HG02759 (cell line): ENCODE results near the gene ZSWIM4.

ENCODE experiments used
- ATAC-seq: cut with Tn5 transposase; IDR thresholded peaks from one replicate; pipeline ENCODE4 v1.9.1; 2021; ENCODE audit warnings: mild to moderate bottlenecking, moderate library complexity; ENCODE audit not compliant: unreplicated experiment

Gene ZSWIM4

DNA sequence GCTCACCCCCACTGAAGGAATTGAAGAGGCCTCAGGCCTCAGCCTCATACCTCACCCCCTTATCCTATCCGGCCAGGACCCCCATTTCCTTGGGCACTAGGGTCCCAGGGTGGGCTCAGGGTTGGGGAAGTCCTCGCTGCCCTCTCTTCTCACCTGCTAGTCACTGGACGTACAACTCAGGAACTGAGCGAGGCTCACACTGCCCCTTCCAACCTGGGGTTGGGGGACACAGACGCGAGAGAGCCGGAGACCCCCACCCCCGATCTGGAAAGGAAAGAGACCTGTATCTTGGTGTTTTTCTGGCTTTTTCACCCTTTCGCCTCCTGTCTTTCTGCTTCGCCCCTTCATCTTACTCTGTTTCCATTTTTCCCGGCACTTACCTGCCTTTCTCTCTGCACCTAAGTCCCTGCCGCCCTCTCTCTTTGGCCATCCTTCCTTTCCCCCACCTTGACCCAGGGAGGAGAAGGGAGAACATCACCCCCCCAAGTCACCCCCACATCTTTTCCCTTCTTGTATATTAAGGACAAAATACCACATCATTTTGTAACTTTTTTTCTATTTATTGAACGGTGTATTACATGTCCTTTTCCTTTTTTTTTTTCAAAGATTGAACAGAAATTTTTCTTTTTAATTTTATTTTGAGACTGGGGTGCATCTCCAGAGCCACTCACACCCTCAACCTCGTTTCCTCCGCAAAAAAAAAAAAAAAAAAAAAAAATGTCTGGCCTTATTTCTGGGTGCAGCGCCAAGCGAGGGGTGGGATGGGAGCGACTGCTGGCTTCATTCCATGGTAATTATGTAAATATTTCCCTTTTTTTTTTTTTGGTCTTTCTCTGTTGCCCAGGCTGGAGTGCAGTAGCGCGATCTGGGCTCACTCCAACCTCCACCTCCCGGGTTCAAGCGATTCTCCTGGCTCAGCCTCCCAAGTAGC is 36.6 kb downstream of the ZSWIM4 start:
- no peak for ATAC-seq

DNA sequence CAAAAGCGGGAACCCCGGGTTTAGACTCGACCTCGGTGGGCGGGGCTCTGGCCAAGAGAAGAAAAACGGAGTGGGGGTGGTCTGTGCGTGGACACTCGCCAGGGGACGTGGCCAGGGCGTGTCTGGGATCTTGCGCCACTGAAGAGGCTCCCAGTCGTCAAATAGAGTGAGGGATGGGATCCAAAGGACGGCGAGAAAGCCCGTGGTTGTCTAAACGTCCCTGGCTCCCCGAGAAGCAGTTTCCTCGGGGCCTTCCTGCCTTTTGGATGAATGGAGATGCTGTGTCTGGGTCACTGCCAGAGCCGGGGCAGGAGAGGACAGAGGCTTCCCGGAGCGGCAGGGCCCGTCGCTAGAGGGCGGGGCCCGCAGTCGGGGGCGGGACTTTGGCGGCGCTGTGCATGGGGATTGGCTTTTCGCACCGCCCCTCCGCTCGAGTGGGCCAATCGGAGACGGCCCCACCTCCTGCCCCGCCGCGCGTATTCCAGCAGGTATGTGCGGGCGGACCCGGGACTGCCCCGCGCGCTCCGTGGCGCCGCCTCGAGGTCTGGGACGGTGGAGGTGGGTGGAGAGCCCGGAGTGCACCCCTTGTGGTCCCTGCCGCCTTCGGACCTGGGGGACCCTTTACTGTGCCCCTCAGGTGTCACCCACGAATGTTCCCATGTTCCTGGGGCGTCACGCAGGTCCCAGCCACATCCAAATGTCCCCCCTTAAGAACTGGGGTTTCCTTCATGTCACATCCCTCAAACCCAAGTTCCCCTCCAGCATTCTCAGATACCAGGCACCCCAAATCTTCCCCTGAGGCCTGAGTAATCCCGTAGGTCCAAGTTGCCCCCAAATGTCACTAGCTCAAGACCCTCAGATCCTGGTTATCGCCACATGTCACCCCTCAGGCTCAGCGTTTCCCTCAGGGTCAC is 38.3 kb downstream of the ZSWIM4 start:
- ATAC-seq: peak; percentile 78

DNA sequence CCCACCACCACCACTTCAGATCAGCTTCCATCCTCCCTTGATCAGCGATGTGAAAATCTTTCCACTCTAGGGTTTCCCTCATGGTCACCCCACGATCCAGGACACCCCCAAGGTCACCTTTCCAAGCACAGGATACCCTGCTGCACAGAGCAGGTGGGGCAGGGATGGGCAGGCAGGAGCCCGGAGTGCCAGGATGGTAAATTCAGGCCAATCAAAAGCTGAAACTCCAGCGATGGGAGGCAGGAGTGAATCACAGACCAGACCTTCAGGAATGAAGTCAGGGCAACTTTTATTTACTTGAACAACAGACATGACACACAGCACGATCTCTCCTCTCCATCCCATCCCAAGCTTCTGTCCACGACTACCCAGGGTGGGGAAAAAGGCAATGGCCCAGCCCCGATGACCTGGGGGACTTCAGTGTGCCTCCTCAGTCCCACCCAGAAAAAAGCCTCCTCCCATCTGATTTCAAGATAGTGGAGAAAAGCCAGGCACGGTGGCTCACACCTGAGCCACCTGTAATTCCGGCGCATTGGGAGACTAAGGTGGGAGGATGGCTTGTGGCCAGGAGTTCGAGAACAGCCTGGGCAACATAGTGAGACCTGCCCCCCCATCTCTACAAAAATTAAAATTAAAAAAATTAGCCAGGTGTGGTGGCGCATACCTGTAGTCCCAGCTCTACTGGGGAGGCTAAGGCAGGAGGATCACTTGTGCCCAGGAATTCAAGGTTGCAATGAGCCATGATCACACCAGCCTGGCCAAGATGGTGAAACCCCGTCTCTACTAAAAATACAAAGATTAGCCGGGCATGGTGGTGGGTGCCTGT is 39.2 kb downstream of the ZSWIM4 start:
- no peak for ATAC-seq

DNA sequence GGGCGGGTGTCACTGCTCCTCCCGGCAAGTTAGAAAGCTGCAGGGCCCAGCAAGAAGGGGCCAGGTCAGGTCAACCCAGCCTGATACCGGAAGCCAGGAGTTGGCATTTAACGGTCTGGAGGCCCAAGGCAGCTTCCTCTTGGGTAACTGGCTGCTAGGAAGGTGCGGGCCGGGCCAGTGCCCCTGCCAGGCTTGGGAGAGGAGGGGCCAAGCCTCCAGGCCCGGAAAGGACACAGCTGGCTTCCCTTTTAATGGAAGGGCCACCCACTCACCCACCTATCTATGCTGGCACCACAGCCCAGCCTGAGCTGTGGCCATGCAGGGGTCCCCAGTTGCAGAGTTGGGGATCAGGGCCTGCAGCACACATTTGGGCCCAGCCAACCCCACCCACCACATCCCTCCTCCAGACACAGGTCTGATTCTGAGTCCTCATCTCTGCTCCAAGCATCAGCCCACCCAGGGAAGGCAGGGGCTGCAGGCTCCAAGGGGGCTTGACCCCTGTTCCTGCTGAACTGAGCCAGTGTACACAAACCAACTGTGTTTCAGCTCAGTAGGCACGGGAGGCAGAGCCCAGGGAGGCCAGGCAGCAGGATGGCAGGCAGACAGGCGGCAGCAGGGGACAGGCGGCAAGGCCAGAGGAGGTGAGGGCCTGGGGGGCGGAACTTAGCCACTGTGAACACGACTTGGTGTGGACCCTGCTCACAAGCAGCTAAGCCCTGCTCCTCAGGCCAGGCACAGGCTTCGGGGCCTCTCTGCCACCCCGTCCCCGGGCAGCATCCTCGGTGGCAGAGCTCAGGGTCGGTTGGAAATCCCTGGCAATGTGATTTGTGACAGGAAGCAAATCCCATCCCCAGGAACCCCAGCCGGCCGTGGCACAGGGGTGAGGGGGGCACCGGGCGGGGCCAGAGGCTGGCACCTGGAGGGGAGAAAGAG is 40.8 kb downstream of the ZSWIM4 start:
- ATAC-seq: no peak

DNA sequence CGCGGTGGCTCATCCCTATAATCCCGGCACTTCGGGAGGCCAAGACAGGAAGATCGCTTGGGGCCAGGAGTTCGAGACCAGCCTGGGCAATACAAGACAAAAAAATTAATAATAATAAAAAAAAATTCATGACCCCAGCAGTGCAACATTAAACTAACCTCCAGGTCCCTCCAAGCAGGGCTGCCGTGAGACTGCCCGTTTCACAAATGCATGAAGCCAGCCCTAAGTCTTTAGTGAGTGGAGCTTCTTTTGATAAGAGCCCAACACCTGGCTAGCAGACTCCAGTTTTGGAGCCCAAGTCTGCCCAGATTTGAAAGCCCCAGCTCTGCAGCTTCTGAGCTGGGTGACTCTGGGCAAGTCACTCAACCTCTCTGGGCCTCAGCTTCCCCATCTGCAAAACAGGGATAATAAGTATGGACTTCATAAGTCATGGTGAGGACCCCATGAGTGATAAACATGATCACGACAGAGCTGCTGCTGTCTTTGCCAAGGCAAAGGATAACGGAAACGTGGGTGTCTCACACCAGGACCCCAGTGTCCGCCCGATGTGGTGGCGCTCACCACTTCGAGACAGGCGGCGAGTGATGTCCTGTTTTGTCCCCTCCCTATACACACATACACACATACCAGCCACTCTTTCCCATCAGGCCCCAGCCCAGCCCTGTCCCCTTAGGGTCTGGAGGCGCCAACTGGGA is 43.3 kb downstream of the ZSWIM4 start:
- no peak for ATAC-seq

DNA sequence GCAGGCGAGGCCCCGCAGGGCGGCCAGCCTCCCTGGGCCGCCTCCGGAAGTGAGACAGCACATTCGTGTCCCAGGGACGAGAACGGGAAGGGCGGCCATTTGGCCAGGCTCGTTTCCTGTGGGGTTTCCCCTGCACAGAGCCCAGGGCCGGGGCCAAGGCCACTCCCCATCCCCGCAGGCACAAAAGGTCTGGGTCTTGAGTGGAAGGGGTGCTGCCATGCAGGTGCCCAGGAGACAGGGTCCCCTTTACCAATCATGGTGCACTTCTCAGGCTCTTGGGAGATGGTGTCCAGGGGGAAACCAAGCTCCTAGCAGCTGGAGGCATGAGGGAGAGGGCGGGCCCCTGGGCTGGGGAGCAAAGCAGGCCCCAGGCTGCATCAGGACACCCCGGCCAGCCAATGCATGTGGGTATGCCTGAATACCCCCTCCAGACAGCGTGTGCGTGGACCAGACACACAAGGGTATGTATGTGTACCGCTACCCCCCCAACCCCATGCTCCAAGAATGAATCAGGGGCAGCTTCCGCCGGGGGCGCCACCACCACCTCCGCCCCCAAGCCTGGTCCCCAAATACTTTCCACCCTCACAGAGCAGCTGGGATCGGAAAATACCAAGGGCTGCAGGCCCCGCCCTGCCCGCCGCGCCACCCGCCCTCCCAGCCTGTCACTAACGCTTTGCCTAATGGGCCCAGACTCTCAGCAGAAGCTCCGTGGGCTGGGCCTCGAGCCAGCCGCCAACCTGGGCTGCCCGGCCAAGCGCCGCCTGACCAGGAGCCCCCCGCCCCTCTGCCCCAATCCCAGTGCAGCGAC is 44.1 kb downstream of the ZSWIM4 start:
- peak; percentile 35 for ATAC-seq

DNA sequence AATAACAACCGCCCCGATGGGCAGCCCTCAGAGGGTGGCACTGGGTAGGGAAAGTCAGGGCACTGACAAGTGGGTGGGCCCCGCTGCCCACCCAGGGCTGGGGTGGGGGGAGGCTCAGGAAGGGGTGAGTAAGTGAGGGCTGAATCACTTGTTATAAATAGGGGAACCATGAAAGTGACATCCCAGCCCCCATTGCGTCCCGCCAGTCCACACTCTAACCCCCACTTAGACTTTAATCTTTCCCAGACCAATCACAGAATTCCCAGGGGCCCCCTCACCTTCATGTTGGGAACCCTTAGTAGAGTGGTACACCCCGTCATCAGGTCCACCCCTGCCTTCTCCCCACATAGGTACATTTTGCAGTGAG is 44.7 kb downstream of the ZSWIM4 start:
- ATAC-seq: no peak

DNA sequence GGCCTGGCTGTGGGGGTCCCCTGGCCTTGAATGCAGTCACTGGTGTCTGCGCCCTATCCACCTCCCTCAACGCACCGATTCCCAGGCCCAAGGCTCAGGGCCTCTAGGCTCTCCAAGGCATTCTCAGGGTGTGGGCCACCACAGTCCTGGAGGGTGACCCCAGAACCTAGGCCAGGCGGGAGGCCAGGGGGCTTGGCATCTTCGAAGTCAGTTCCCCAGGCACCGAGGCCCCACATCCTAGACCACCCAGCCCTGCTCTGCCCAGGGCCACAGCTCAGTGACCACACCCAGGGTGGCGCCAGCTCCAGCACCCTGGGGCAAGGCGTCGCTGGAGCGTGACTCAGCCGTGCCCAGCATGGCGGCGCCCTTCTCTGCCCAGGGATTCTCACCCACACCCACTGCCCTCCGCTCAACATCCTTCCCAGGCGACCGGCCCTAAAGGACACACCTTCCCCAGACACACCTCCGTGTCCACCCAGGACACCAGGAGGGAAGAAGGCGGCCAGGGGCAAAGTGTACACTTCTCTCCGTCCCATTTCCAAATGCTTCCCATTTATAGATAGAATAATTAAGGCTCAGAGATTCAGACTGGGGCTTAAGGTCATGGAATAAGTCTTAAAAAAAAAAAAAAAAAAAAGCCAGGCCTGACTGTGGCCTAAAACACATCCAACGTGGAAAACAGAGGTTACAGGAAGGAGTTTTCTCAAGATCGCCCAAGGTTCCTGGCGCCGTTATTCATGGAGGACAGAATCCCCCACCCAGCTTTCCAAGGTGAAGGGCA is 45.3 kb downstream of the ZSWIM4 start:
- ATAC-seq: no peak

DNA sequence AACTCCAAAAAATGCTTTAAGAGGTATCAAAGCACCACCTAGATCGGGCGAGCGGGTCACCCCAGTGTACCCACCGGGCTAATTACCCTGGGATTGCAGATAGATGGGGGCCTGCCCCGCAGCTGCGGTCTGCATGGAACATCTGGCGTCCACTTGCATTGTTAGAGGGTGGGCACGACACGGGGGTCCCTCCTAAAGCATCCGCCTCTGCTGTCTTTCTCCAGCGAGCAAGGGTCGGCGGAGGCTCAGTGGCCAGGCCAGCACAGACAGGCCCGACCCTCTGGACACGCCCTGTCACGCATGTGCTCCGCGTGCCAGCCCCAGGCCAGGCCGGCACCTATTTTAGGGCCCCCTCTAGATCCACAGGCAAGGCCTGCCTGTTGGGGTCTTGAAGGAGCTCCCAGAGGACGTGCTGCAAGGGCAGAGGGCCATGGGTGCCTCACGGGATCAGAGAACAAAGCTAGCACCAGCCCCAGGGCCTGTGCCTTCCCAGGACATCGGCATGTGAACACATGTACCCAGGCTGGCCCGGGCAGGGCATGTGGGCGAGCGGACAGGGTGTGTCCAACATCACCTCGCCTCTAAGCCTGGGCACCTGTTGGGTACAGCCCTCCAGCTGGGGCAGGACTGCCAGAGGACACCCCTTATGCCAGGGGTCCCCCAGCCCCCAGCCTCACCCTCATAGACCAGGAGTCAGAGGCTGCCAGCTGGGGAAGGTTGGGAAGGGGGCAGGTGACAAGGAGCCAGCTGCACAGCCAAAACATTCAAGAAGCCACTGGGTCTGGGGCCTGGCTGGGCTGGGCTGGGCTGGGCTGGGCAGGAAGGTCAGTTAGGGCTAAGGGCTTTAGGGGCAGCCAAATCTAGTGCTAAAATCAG is 46.1 kb downstream of the ZSWIM4 start:
- ATAC-seq: no peak

DNA sequence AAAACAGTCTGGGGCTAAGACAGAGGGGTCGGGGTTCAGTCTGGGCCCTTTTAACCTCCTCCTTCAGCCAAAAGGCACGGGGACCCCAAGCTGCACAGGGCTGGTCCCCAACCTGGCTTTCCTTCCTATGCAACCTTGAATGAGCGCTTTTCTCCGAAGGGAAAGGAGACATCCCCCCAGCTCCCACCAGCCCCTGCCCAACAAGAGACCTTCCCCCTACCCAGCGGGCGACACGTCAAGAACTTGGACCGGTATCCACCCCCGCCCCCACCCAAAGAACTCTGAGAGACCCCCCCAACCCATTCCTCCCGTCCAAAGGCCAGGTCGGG is 46.7 kb downstream of the ZSWIM4 start:
- no peak for ATAC-seq

DNA sequence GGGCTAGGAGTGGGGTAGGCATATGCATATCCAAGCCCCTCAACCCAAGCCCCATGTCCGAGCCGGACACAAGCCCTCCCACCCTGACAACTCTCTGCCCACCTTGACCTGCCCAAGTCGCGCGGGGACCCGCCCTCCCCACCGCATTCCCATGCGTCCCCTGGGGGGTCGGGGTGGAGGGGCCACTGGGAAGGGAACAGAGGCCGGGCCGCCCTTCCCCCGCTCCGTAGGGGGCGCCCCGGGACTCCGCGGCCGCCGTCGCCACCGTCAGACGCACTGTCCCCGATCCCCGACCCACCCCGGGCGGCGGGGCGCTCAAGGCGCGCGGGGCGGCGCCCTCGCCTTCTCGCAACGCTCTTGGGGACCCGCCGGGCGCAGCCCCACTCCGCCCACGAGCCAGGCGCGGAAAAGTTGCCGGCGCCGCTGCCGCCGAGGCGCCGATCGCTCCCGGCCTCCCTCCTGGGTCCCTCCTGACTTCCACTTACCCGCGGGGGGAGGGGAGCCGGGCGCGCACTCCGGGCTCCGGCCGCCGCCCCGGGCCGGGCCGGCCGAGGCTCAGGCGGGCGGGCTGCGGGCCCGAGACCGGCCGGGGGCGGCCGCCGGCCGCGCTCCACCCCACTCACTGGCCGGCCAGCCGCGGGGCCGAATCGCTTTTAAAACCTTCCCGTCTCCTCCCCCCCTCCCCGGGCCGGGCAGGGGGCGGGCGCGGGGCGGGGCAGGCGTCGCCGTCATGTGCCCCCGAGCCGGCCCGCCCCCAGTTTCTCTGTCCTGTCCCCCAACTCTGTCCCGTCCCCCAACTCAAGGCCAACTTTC is 47.3 kb downstream of the ZSWIM4 start:
- no peak for ATAC-seq

DNA sequence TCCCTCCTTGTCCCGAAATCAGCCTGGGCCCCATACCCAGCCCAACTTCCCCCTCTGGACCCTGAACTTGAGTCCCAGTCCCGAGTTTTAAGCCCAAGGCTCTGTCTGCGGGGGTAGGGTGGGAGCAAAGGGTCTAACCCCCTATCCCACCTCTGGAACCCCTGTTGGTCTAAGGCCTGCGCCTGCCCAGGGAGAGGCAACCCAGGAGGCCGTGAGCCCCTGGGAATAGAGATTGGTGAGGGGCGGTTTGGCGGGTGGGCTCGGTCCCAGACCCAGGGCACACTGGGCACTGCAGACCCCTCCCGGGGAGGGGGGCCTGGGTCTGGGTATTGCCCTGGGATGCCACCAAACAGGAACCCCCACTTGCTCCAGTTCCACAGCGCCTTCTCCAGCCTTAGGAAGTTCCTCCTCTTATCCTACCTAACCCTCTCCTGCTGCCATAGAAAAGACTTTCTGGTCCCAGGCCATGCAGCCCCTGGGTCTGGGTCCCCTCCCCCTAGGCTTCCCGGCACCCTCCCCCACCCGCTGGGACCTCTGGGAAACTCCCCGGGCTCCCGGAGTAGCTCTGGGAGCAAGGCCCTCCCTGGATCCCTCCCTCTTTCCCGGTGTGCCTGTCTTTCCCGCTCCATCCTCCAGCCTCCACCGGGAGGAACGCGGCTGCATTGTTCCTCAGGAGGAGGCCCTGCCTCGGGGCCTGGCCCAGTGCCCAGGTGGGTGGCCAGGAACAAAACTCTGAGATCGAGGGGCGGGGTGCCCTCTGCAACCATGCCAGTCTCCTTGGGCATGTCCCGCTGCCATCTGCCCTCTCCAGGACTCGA is 48.1 kb downstream of the ZSWIM4 start:
- ATAC-seq: no peak

DNA sequence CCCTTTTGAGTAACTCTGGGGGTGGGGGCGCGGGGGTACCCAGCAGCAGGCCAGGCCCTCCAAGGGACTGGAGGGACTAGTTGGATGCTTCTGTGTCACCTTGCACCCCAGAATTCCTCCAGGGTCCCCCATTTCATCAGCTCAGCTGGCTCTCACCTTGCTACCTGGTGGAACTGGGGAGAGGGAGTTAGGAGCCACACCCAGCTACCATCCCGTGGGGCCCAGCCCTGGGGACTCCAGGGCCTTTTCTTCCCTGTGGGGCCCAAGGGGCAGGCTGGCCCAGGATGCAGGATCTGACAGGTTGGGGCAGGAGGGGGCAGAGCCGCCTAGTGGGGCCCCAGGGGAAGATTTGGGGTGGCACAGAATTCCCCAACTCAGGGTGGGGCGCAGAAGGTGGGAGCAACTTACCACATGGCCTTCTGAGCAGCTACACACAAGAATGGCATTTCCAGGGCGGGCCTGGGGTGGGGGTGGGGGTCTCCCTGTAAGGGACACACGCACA is 48.9 kb downstream of the ZSWIM4 start:
- no peak for ATAC-seq

DNA sequence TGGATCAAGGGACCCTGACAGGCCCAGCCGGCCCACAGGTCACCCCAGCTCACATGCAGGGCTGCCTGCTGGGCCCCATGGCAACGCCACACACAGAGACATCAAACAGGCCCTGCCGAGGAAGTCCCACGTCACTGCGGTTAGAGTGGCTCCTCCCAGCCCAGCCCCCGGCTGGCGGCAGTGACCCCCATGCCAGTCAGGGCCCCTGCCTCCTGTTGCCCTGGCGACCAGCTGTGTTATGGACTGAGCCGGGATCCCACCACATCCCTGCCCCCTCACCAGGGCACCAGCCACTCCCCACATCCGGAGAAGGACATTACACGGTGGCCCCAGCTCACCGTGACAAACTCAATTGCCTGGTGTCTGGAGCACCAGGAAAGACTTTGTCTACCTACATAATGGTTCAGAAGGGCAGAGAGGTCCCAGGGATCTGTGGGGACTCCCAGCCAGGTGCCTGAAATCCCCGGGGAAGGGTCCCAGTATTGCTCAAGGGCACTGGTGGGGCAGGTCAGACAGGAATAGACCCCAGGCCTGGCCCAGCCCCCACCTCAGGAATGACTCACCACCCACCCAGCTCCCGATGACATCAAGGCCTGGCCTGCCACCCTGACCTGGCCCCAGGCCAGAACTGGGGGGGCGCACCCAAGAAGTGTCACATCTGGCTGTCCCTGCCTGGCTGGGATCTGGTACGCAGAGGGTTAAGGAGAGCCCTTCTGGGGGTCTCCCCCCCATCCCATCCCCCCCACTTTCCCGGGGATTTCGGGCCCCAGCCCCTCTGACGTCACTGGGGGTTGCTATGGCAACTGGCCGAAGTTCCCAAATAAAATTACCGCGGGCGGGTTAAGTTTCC is 51.5 kb downstream of the ZSWIM4 start:
- ATAC-seq: peak; percentile 60
